ENCODE results near the gene ZDHHC3. TPM values are rescaled to one million over a fixed set of nuclear protein-coding genes. Genes with fewer than 3 reads are reported as not detected.

Gene ZDHHC3
- total RNA-seq (2014; rRNA removed; shearing (Covaris generic)): 48.3 and 51.1 TPM in 2 replicates

GRCh38 chr3:44976002-44976815, at the start of gene ZDHHC3, which contains the start of gene EXOSC7:
TSS of gene ZDHHC3 (minus strand) at chr3:44976174. CDS start at chr3:44959436, 16,738 bp downstream.
TSS of gene EXOSC7 (plus strand) at chr3:44976244. CDS start at chr3:44976278, 34 bp downstream.

Other genes starting within 250 kb of the ZDHHC3 start
- 1.4 and 1.5 TPM in 2 replicates for gene ZNF501, start 246.5 kb downstream of the ZDHHC3 start, total RNA-seq (2014; rRNA removed; shearing (Covaris generic))
- gene KIAA1143, start 214.6 kb downstream of the ZDHHC3 start, total RNA-seq (2014; rRNA removed; shearing (Covaris generic)): 14.6 and 22.5 TPM in 2 replicates
- gene KIF15, start 214.4 kb downstream of the ZDHHC3 start, total RNA-seq (2014; rRNA removed; shearing (Covaris generic)): 25.1 and 33.3 TPM in 2 replicates
- 22.3 and 27.7 TPM in 2 replicates for gene TMEM42, start 114.3 kb downstream of the ZDHHC3 start, total RNA-seq (2014; rRNA removed; shearing (Covaris generic))
- 0.80 TPM in 1 of 2 replicates, not detected in the other for gene TGM4, start 101.6 kb downstream of the ZDHHC3 start, total RNA-seq (2014; rRNA removed; shearing (Covaris generic))
- 67.9 and 69.1 TPM in 2 replicates for gene EXOSC7, start 70 bp upstream of the ZDHHC3 start, total RNA-seq (2014; rRNA removed; shearing (Covaris generic))
- 0.21 and 0.60 TPM in 2 replicates for gene CLEC3B, start 50.1 kb upstream of the ZDHHC3 start, total RNA-seq (2014; rRNA removed; shearing (Covaris generic))
- 5.0 and 5.4 TPM in 2 replicates for gene CDCP1, start 170.2 kb upstream of the ZDHHC3 start, total RNA-seq (2014; rRNA removed; shearing (Covaris generic))

Measured in A375 (cell line).